Measurements from ENCODE around the gene GATA3. TPM values are rescaled to one million over a fixed set of nuclear protein-coding genes. Genes with fewer than 3 reads are reported as not detected.

The GATA3 gene
- total and polyA plus RNA-seq, 9 of the 15 experiments (the other 6 are each of a cell fraction or from before 2014, with no cell fraction given): 0.01 to 0.24 (median 0.09) TPM; not detected in 6

GRCh38 chr10:8078027-8078426 is 23.5 kb downstream of the GATA3 start:
- no peak overlapping the region for H3K4me2 ChIP-seq (ENCODE audit: insufficient read depth, low read length)
- H3K79me2 ChIP-seq (ENCODE audit: control insufficient read depth, insufficient read depth, low read length): no peaks in the 10 kb centered on the region
- BruUV-seq (replicated peaks): no TSS peak
- no peak overlapping the region for H3K9ac ChIP-seq (ENCODE audit: insufficient read depth in 1 of 2, low read depth in 2 of 2, low read length in 2 of 2)
- H4K20me1 ChIP-seq (replicated peaks; ENCODE audit: control insufficient read depth, insufficient read depth, low read length): no peaks in the 10 kb centered on the region
- peaks cover 0 to 3% of the 10 kb centered on the region in 2 experiments; a peak in 2 of 5 replicates for H3K4me1 ChIP-seq (replicated peaks in 1 of 2; ENCODE audit: control insufficient read depth in 2 of 2, insufficient read depth in 2 of 2, low read length in 2 of 2)
- H3K27me3 ChIP-seq (ENCODE audit: control insufficient read depth in 2 of 2, insufficient read depth in 2 of 2, low read length in 2 of 2): peaks cover 33 to 44% of the 10 kb centered on the region in 2 experiments
- H3K9me1 ChIP-seq (ENCODE audit: control insufficient read depth, insufficient read depth, low read length): no peaks in the 10 kb centered on the region
- no peak for ATAC-seq
- in situ Hi-C loops (cut with MboI): no loop called here
- H2AFZ ChIP-seq (ENCODE audit: low read depth, low read length): no peak overlapping the region
- DNase-seq (ENCODE audit: extremely low read depth in 1 of 4, low spot score in 3 of 4): no peak
- H3K4me3 ChIP-seq: no peak overlapping the region
- H3K9me3 ChIP-seq (replicated peaks; ENCODE audit: control insufficient read depth, insufficient read depth, low read depth, low read length): no peaks in the 10 kb centered on the region
- no peak for FAIRE-seq
- no peak overlapping the region for H3K27ac ChIP-seq (ENCODE audit: extremely low read depth, low read depth, low read length)
- WGBS (ENCODE audit: insufficient coverage, low coverage, missing lambda C conversion rate): 0% methylated on average over 1 of the region's 1 CpG
- intact Hi-C loops (cut with micrococcal nuclease): no loop called here
- POLR2A ChIA-PET: no interaction called here
- no peaks in the 10 kb centered on the region for H3K36me3 ChIP-seq (ENCODE audit: control insufficient read depth, insufficient read depth, low read length)
- CTCF ChIA-PET (ENCODE audit: low intra/inter-chr PET ratio): no interaction called here
- TF ChIP-seq FOXA3 (CRISPR knock-in tag; conservative IDR thresholded peaks at IDR 0.05 in 1 of 2, IDR thresholded peaks at IDR 0.05 in 1 of 2): no peak

GRCh38 chr10:8079126-8079525 is 24.6 kb downstream of the GATA3 start:
- no TSS peak for BruUV-seq (replicated peaks)
- H3K79me2 ChIP-seq (ENCODE audit: control insufficient read depth, insufficient read depth, low read length): no peaks in the 10 kb centered on the region
- CTCF ChIA-PET (ENCODE audit: low intra/inter-chr PET ratio): no interaction called here
- H3K9me1 ChIP-seq (ENCODE audit: control insufficient read depth, insufficient read depth, low read length): no peaks in the 10 kb centered on the region
- DNase-seq (ENCODE audit: extremely low read depth in 1 of 4, low spot score in 3 of 4) (no peak), FAIRE-seq (no peak), ATAC-seq (no peak)
- H2AFZ ChIP-seq (ENCODE audit: low read depth, low read length): no peak overlapping the region
- 6% methylated on average over 3 of the region's 3 CpGs for WGBS (ENCODE audit: insufficient coverage, low coverage, missing lambda C conversion rate)
- intact Hi-C loops (cut with micrococcal nuclease) (no loop called here), in situ Hi-C loops (cut with MboI) (no loop called here)
- peaks cover 23 to 47% of the 10 kb centered on the region in 2 experiments for H3K27me3 ChIP-seq (ENCODE audit: control insufficient read depth in 2 of 2, insufficient read depth in 2 of 2, low read length in 2 of 2)
- no peaks in the 10 kb centered on the region for H3K9me3 ChIP-seq (replicated peaks; ENCODE audit: control insufficient read depth, insufficient read depth, low read depth, low read length)
- no peak overlapping the region for H3K4me3 ChIP-seq
- H3K36me3 ChIP-seq (ENCODE audit: control insufficient read depth, insufficient read depth, low read length): no peaks in the 10 kb centered on the region
- peaks cover 0 to 3% of the 10 kb centered on the region in 2 experiments; a peak in 2 of 5 replicates for H3K4me1 ChIP-seq (replicated peaks in 1 of 2; ENCODE audit: control insufficient read depth in 2 of 2, insufficient read depth in 2 of 2, low read length in 2 of 2)
- no peak overlapping the region for H3K27ac ChIP-seq (ENCODE audit: extremely low read depth, low read depth, low read length)
- POLR2A ChIA-PET: interaction anchor here (0.7 kb wide), 1 partner anchor 37 kb away, joined by 3 read pairs; no protein-coding TSS in a partner anchor
- no peak overlapping the region for H3K4me2 ChIP-seq (ENCODE audit: insufficient read depth, low read length)
- H4K20me1 ChIP-seq (replicated peaks; ENCODE audit: control insufficient read depth, insufficient read depth, low read length): no peaks in the 10 kb centered on the region
- no peak overlapping the region for H3K9ac ChIP-seq (ENCODE audit: insufficient read depth in 1 of 2, low read depth in 2 of 2, low read length in 2 of 2)
- TF ChIP-seq NR2C2 (CRISPR knock-in tag; IDR thresholded peaks at IDR 0.05): no peak
- TF ChIP-seq NR2C2 (tag; IDR thresholded peaks at IDR 0.05): no peak
- TF ChIP-seq CEBPZ (IDR thresholded peaks at IDR 0.05; ENCODE audit: borderline replicate concordance, low read depth, low read length): no peak
- no peak for TF ChIP-seq FOS (IDR thresholded peaks at IDR 0.05; ENCODE audit: extremely low read depth, insufficient read length)
- TF ChIP-seq ESRRA (IDR thresholded peaks at IDR 0.05; ENCODE audit: borderline replicate concordance, low read depth): no peak
- no peak for TF ChIP-seq NR4A1 (CRISPR knock-in tag; IDR thresholded peaks at IDR 0.05)
- no peak for TF ChIP-seq NR4A1 (tag; IDR thresholded peaks at IDR 0.05)
- TF ChIP-seq ZNF239 (CRISPR knock-in tag; IDR thresholded peaks at IDR 0.05): no peak
- no peak for TF ChIP-seq RFX7 (CRISPR knock-in tag; IDR thresholded peaks at IDR 0.05)
- TF ChIP-seq FOXJ2 (tag; IDR thresholded peaks at IDR 0.05): no peak
- no peak for TF ChIP-seq ZNF77 (CRISPR knock-in tag; IDR thresholded peaks at IDR 0.05)
